CD14-positive monocyte (primary cell): ENCODE measurements around the gene GPR55. TPM values are rescaled to one million over a fixed set of nuclear protein-coding genes. Genes with fewer than 3 reads are reported as not detected.
A peak's percentile ranks its signal among the peaks of the same experiment; 100 is the strongest.

Experiments
- DNase-seq, 3 donors: peaks; one replicate each; pipeline ENCODE4 v3.0.0-alpha.2; 2011 to 2022
- H2AFZ ChIP-seq: 2 replicates; pipeline ENCODE4 v1.6.0; 2012; ENCODE audit warnings: mild to moderate bottlenecking, low read depth, low read length, inconsistent platforms; ENCODE audit not compliant: insufficient read depth, poor library complexity, severe bottlenecking
- H3K27ac ChIP-seq, 2 donors: 1 replicate in 1 of 2; 2 replicates in 1 of 2; pipeline ENCODE4 v1.5.1; 2012 to 2013; ENCODE audit warnings: low read length in 2 of 2, control low read depth in 1 of 2, inconsistent platforms in 1 of 2, low read depth in 1 of 2, mild to moderate bottlenecking in 1 of 2
- H3K27me3 ChIP-seq, 2 donors: one replicate each; pipeline versions ENCODE4 v1.6.0 to v1.6.1; 2011 to 2013; ENCODE audit warnings: low read length in 2 of 2; ENCODE audit not compliant: control insufficient read depth in 2 of 2, insufficient read depth in 2 of 2
- H3K36me3 ChIP-seq, 2 donors: replicated peaks in 1 of 2; 1 replicate in 1 of 2; 2 replicates in 1 of 2; pipeline versions ENCODE4 v1.5.1 to v1.6.1; 2012 to 2013; ENCODE audit warnings: low read length in 2 of 2, control low read depth in 1 of 2, inconsistent platforms in 1 of 2, mild to moderate bottlenecking in 1 of 2; ENCODE audit not compliant: insufficient read depth in 2 of 2, control insufficient read depth in 1 of 2
- H3K4me1 ChIP-seq, 2 donors: 1 replicate in 1 of 2; 2 replicates in 1 of 2; pipeline versions ENCODE4 v1.5.1 to v1.6.1; 2012 to 2013; ENCODE audit warnings: low read length in 2 of 2, control low read depth in 1 of 2, inconsistent platforms in 1 of 2, mild to moderate bottlenecking in 1 of 2, moderate library complexity in 1 of 2; ENCODE audit not compliant: insufficient read depth in 2 of 2, control insufficient read depth in 1 of 2
- H3K4me2 ChIP-seq: replicated peaks from 2 replicates; pipeline ENCODE3; 2012; ENCODE audit warnings: low read length, moderate library complexity, mild to moderate bottlenecking; ENCODE audit not compliant: poor library complexity, severe bottlenecking; ENCODE audit errors: extremely low read depth
- H3K4me3 ChIP-seq, 3 experiments: fragments of 200-600 bp in 1 of 3; sonication (generic) in 1 of 3; replicated peaks in 1 of 3; 1 replicate in 2 of 3; 2 replicates in 1 of 3; pipeline ENCODE4 v1.5.1; 2011 to 2013; ENCODE audit warnings: low read length in 3 of 3, mild to moderate bottlenecking in 3 of 3, control low read depth in 2 of 3, low read depth in 2 of 3, inconsistent platforms in 1 of 3, moderate library complexity in 1 of 3
- H3K79me2 ChIP-seq: 2 replicates; pipeline ENCODE4 v1.6.0; 2012; ENCODE audit warnings: mild to moderate bottlenecking, control low read depth, inconsistent platforms, low read length, moderate library complexity; ENCODE audit not compliant: insufficient read depth
- H3K9ac ChIP-seq: 2 replicates; pipeline ENCODE4 v1.6.0; 2017; ENCODE audit warnings: low read length, mild to moderate bottlenecking; ENCODE audit not compliant: insufficient read depth, poor library complexity, severe bottlenecking
- H3K9me3 ChIP-seq, 2 donors: replicated peaks in 1 of 2; 1 replicate in 1 of 2; 2 replicates in 1 of 2; pipeline versions ENCODE4 v1.5.1 to v1.6.1; 2012 to 2013; ENCODE audit warnings: low read length in 2 of 2, control low read depth in 1 of 2; ENCODE audit not compliant: control insufficient read depth in 1 of 2, insufficient read depth in 1 of 2
- H4K20me1 ChIP-seq: 2 replicates; pipeline ENCODE4 v1.6.0; 2012; ENCODE audit warnings: mild to moderate bottlenecking, low read length, control low read depth, moderate library complexity; ENCODE audit not compliant: insufficient read depth
- H3K27ac Mint-ChIP-seq, 7 donors: one replicate each; pipeline ENCODE4 v1.8.0; 2020; ENCODE audit warnings: mild to moderate bottlenecking in 7 of 7, mixed read lengths in 7 of 7, moderate library complexity in 6 of 7, inconsistent platforms in 2 of 7
- H3K27me3 Mint-ChIP-seq, 3 donors: one replicate each; pipeline ENCODE4 v1.8.0; 2021 to 2022; ENCODE audit warnings: low read depth in 3 of 3, mild to moderate bottlenecking in 3 of 3, mixed read lengths in 3 of 3, moderate library complexity in 3 of 3, inconsistent platforms in 1 of 3
- H3K36me3 Mint-ChIP-seq, 2 donors: one replicate each; pipeline ENCODE4 v1.8.0; 2020; ENCODE audit warnings: mixed read lengths in 2 of 2, inconsistent platforms in 1 of 2, mild to moderate bottlenecking in 1 of 2
- H3K4me1 Mint-ChIP-seq: one replicate; pipeline ENCODE4 v1.8.0; 2020; ENCODE audit warnings: mild to moderate bottlenecking, mixed read lengths
- H3K4me3 Mint-ChIP-seq, 2 donors: one replicate each; pipeline ENCODE4 v1.8.0; 2020; ENCODE audit warnings: mild to moderate bottlenecking in 2 of 2, mixed read lengths in 2 of 2, moderate library complexity in 1 of 2
- H3K9me3 Mint-ChIP-seq, 7 donors: one replicate each; pipeline ENCODE4 v1.8.0; 2020 to 2022; ENCODE audit warnings: mixed read lengths in 7 of 7, mild to moderate bottlenecking in 6 of 7, moderate library complexity in 6 of 7, inconsistent platforms in 2 of 7
- CTCF ChIP-seq: fragments of 200-600 bp; IDR thresholded peaks from one replicate; pipeline ENCODE4 v1.8.0; 2022; ENCODE audit warnings: antibody characterized with exemption, mild to moderate bottlenecking
- whole genome bisulfite sequencing: methylation state at CpG from one replicate; pipeline ENCODE4 v1.1.5; 2013; ENCODE audit warnings: missing lambda C conversion rate; ENCODE audit not compliant: insufficient coverage; 5-methylcytosine and 5-hydroxymethylcytosine counted together
- intact Hi-C, 2 donors: fragments of 100-400 bp; cut with micrococcal nuclease; formaldehyde crosslinking; loops; one replicate each; pipeline versions ENCODE4 v1.15.0 to v1.15.1; 2023
- polyA plus RNA-seq, 3 donors: library from polyadenylated mRNA; depleted of rRNA in 1 of 3; unstranded in 2 of 3; stranded (reverse) in 1 of 3; fragments of 300-500 nt in 2 of 3; fragments of >200 nt in 1 of 3; fragmentation: Illumina TruSeq in 2 of 3; gene quantifications; 1 replicate in 2 of 3; 2 replicates in 1 of 3; pipeline ENCODE4 v1.2.3, GENCODE V29; 2012 to 2021

Gene GPR55
- polyA plus RNA-seq, 3 donors: 0.11 to 0.12 TPM; not detected in 1

GRCh38 chr2:230886671-230887071 is 38.4 kb downstream of the GPR55 start:
- 93% methylated on average over 9 of the region's 14 CpGs for WGBS
- Histone ChIP-seq H3K9ac (no peak overlapping the region), H3K27ac (no peak overlapping the region), H3K4me2 (no peak overlapping the region), H3K9me3 (peaks cover 0 to 8% of the 10 kb centered on the region in 2 donors), H3K36me3 (no peaks in the 10 kb centered on the region), H3K4me1 (no peaks in the 10 kb centered on the region), H3K27me3 (no peaks in the 10 kb centered on the region), H2AFZ (no peak overlapping the region), H3K4me3 (no peak overlapping the region), H4K20me1 (no peaks in the 10 kb centered on the region), H3K79me2 (no peaks in the 10 kb centered on the region)
- no peaks in the 10 kb centered on the region for H3K36me3 Mint-ChIP-seq
- intact Hi-C loops: no loop called here
- H3K4me1 Mint-ChIP-seq: peaks cover 9% of the 10 kb centered on the region
- DNase-seq: no peak
- H3K27ac Mint-ChIP-seq: no peak overlapping the region
- H3K27me3 Mint-ChIP-seq: peaks cover 1 to 7% (median 2%) of the 10 kb centered on the region in 3 donors
- no peak for TF ChIP-seq CTCF
- peaks cover 1 to 8% (median 5%) of the 10 kb centered on the region in 7 donors for H3K9me3 Mint-ChIP-seq
- H3K4me3 Mint-ChIP-seq: no peak overlapping the region

GRCh38 chr2:230886206-230886605 is 38.8 kb downstream of the GPR55 start:
- H3K27ac ChIP-seq: no peak overlapping the region
- H3K9ac ChIP-seq: no peak overlapping the region
- no peak for TF ChIP-seq CTCF
- H3K27me3 Mint-ChIP-seq: peaks cover 1 to 7% (median 2%) of the 10 kb centered on the region in 3 donors
- H3K4me1 Mint-ChIP-seq: peaks cover 6% of the 10 kb centered on the region
- H4K20me1 ChIP-seq: no peaks in the 10 kb centered on the region
- H3K4me3 ChIP-seq: no peak overlapping the region
- no peaks in the 10 kb centered on the region for H3K36me3 ChIP-seq
- H3K36me3 Mint-ChIP-seq: no peaks in the 10 kb centered on the region
- H3K27ac Mint-ChIP-seq: peak overlapping the region in 1 of 7 donors; percentile 43
- no peaks in the 10 kb centered on the region for H3K4me1 ChIP-seq
- no peak overlapping the region for H3K4me2 ChIP-seq
- no peaks in the 10 kb centered on the region for H3K79me2 ChIP-seq
- intact Hi-C loops: no loop called here
- no peak overlapping the region for H3K4me3 Mint-ChIP-seq
- peaks cover 0 to 8% of the 10 kb centered on the region in 2 donors for H3K9me3 ChIP-seq
- no peak overlapping the region for H2AFZ ChIP-seq
- H3K9me3 Mint-ChIP-seq: peaks cover 1 to 8% (median 5%) of the 10 kb centered on the region in 7 donors
- WGBS: 80% methylated on average over 4 of the region's 5 CpGs
- DNase-seq: no peak
- no peaks in the 10 kb centered on the region for H3K27me3 ChIP-seq
